ENCODE measurements around the gene OR2A1.
"Not testable (repeated sequence)": the region's sequence is repeated elsewhere in the genome, so short reads cannot be mapped to it uniquely, and the experiment has no call there.

- TF ChIP-seq FOXK1 (CRISPR knock-in tag; IDR thresholded peaks at IDR 0.05); CTCF (IDR thresholded peaks at IDR 0.05); ZMAT4 (CRISPR knock-in tag; IDR thresholded peaks at IDR 0.05); IRF2 (CRISPR knock-in tag; IDR thresholded peaks at IDR 0.05; ENCODE audit: borderline replicate concordance, low read depth); ZNF423 (CRISPR knock-in tag; IDR thresholded peaks at IDR 0.05); ATF2 (CRISPR knock-in tag; IDR thresholded peaks at IDR 0.05; ENCODE audit: borderline replicate concordance, low read depth); ZNF138 (CRISPR knock-in tag; conservative IDR thresholded peaks at IDR 0.05); ZNF281 (CRISPR knock-in tag; IDR thresholded peaks at IDR 0.05); ZNF232 (CRISPR knock-in tag; IDR thresholded peaks at IDR 0.05): not testable (repeated sequence)
Measured at GRCh38 chr7:144293794-144294499, 18.3 kb upstream of the OR2A1 start.
